GM19238 (cell line): ENCODE measurements around the gene TEX54.
"Not testable (repeated sequence)": the region's sequence is repeated elsewhere in the genome, so short reads cannot be mapped to it uniquely, and the experiment has no call there.

Source experiments
- DNase-seq: peaks from one replicate; pipeline ENCODE4 v3.0.0; 2011; ENCODE audit warnings: low spot score; ENCODE audit not compliant: insufficient read length

The TEX54 gene

GRCh38 chr11:62832336-62833234, at the start of gene TEX54:
Gene TEX54, minus strand, starts transcription at chr11:62832841.
- no peak for DNase-seq

GRCh38 chr11:62882431-62882749, 49.7 kb upstream of the TEX54 start:
- DNase-seq: no peak

- peak; percentile 82 for DNase-seq
Measured at GRCh38 chr11:62881579-62882430, 49.2 kb upstream of the TEX54 start.

GRCh38 chr11:62880803-62881578, 48.4 kb upstream of the TEX54 start, which contains the start of gene SLC3A2:
Gene SLC3A2, plus strand, starts transcription at chr11:62880896. Its CDS starts 128 bp downstream, at chr11:62881024.
- DNase-seq: peak; percentile 86

- DNase-seq: no peak
Measured at GRCh38 chr11:62880231-62880802, 47.7 kb upstream of the TEX54 start.

GRCh38 chr11:62879235-62879978, 46.8 kb upstream of the TEX54 start:
- DNase-seq: no peak

- DNase-seq: no peak
Measured at GRCh38 chr11:62876712-62877111, 44.1 kb upstream of the TEX54 start.

- DNase-seq: no peak
Measured at GRCh38 chr11:62875698-62876478, 43.2 kb upstream of the TEX54 start.

GRCh38 chr11:62874851-62875250, 42.2 kb upstream of the TEX54 start:
- no peak for DNase-seq

GRCh38 chr11:62865635-62866034, 33.0 kb upstream of the TEX54 start:
- DNase-seq: no peak

GRCh38 chr11:62863687-62864335, 31.2 kb upstream of the TEX54 start:
- no peak for DNase-seq

- not testable (repeated sequence) for DNase-seq
Measured at GRCh38 chr11:62861564-62862192, 29.0 kb upstream of the TEX54 start.

GRCh38 chr11:62860835-62861563, 28.4 kb upstream of the TEX54 start:
- no peak for DNase-seq

GRCh38 chr11:62859281-62859703, 26.7 kb upstream of the TEX54 start:
- not testable (repeated sequence) for DNase-seq

GRCh38 chr11:62858201-62858600, 25.6 kb upstream of the TEX54 start:
- DNase-seq: no peak

GRCh38 chr11:62857541-62857982, 24.9 kb upstream of the TEX54 start:
- no peak for DNase-seq

GRCh38 chr11:62856333-62856895, 23.8 kb upstream of the TEX54 start:
- no peak for DNase-seq
